Measurements from ENCODE around the gene TRIM7.
"Not testable (repeated sequence)": the region's sequence is repeated elsewhere in the genome, so short reads cannot be mapped to it uniquely, and the experiment has no call there.

The TRIM7 gene

DNA sequence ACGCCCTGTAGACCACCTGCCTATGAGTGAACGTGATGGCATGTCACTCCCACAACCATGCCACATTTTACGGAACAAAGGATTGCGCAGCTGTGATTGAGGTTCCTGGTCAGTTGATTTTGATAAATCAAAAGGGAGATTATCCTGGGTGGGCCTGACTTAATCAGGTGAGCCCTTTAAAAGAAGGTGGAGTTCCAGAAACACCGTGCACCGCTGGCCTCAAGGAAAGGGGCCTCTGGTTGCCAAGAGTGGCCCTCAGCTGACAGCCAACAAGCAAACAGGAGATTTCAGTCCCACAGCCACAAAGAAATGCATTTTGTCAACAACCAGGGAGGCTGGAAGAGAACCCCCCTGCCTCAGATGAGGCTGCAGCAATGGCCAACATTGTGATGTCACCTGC is 19.0 kb downstream of the TRIM7 start:
- no peak overlapping the region for H3K4me3 ChIP-seq (ENCODE audit: insufficient read depth, low read depth, low read length, poor library complexity, severe bottlenecking)
- H3K27me3 ChIP-seq (replicated peaks; ENCODE audit: control insufficient read depth, insufficient read depth, low read length, poor library complexity, severe bottlenecking) = no peaks in the 10 kb centered on the region
- no peak for DNase-seq
- H3K4me1 ChIP-seq (ENCODE audit: control insufficient read depth, insufficient read depth, low read length, poor library complexity, severe bottlenecking) = peaks cover 4% of the 10 kb centered on the region
- no peaks in the 10 kb centered on the region for H3K9me3 ChIP-seq (ENCODE audit: control insufficient read depth, low read length)
- H3K27ac ChIP-seq (ENCODE audit: insufficient read depth, low read length, poor library complexity, severe bottlenecking) = no peak overlapping the region
- H3K36me3 ChIP-seq (ENCODE audit: control insufficient read depth, insufficient read depth, low read length) = no peaks in the 10 kb centered on the region

DNA sequence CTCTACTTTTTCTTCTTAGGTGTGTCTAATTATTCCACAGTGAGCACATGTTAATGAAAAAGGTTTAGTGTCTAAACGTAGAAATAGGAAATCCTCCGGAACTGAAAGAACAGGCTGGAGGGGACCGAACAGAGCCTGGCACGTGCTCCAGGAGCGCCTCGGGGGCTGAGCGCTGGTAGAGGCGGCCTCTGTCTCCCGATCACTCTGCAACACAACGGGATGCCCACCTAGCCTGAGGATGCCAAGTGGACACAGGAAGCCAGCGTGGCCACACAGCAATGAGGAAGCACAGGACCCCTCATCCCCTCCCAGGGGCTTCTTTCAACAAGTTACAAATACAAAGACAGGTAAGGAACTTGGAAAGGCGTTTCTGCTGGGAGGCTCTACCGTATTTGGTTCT is 19.4 kb downstream of the TRIM7 start:
- Histone ChIP-seq H3K4me1 (ENCODE audit: control insufficient read depth, insufficient read depth, low read length, poor library complexity, severe bottlenecking) (peaks cover 3% of the 10 kb centered on the region), H3K27me3 (replicated peaks; ENCODE audit: control insufficient read depth, insufficient read depth, low read length, poor library complexity, severe bottlenecking) (no peaks in the 10 kb centered on the region), H3K36me3 (ENCODE audit: control insufficient read depth, insufficient read depth, low read length) (no peaks in the 10 kb centered on the region), H3K27ac (ENCODE audit: insufficient read depth, low read length, poor library complexity, severe bottlenecking) (no peak overlapping the region), H3K9me3 (ENCODE audit: control insufficient read depth, low read length) (no peaks in the 10 kb centered on the region), H3K4me3 (ENCODE audit: insufficient read depth, low read depth, low read length, poor library complexity, severe bottlenecking) (no peak overlapping the region)
- DNase-seq = no peak

DNA sequence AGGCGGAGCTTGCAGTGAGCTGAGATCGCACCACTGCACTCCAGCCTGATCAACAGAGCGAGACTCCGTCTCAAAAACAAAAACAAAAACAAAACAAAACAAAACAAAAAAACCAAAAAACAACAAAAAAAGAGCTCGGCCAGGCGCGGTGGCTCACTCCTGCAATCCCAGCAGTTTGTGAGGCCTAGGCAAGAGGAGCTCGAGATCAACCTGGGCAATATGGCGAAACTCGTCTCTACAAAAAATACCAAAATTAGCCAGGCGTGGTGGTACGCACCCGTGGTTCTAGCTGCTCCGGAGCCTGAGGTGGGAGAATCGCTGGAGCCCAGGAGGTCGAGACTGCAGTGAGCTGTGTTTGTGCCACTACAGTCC is 20.2 kb downstream of the TRIM7 start:
- DNase-seq = no peak
- peaks cover 3% of the 10 kb centered on the region for H3K4me1 ChIP-seq (ENCODE audit: control insufficient read depth, insufficient read depth, low read length, poor library complexity, severe bottlenecking)
- no peak overlapping the region for H3K27ac ChIP-seq (ENCODE audit: insufficient read depth, low read length, poor library complexity, severe bottlenecking)
- H3K9me3 ChIP-seq (ENCODE audit: control insufficient read depth, low read length) = no peaks in the 10 kb centered on the region
- H3K36me3 ChIP-seq (ENCODE audit: control insufficient read depth, insufficient read depth, low read length) = no peaks in the 10 kb centered on the region
- H3K4me3 ChIP-seq (ENCODE audit: insufficient read depth, low read depth, low read length, poor library complexity, severe bottlenecking) = no peak overlapping the region
- H3K27me3 ChIP-seq (replicated peaks; ENCODE audit: control insufficient read depth, insufficient read depth, low read length, poor library complexity, severe bottlenecking) = no peaks in the 10 kb centered on the region

DNA sequence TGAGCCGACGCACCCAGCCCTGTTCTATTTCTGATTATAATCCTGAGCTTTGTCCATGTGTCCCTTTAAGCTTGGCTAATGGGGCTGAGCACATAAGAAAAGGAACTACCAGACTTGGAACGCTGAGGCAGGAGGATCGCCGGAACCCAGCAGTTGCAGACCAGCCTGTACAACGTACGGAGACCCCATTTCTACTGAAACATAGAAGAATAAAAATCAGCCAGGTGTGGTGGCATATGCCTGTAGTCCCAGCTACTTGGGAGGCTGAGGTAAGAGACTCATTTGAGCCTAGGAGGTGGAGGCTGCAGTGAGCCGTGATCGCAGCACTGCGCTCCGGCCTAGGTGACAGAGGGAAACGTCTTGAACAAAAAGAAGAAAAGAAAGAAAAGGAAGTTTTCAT is 22.3 kb downstream of the TRIM7 start:
- Histone ChIP-seq H3K36me3 (ENCODE audit: control insufficient read depth, insufficient read depth, low read length) (no peaks in the 10 kb centered on the region), H3K27me3 (replicated peaks; ENCODE audit: control insufficient read depth, insufficient read depth, low read length, poor library complexity, severe bottlenecking) (no peaks in the 10 kb centered on the region), H3K27ac (ENCODE audit: insufficient read depth, low read length, poor library complexity, severe bottlenecking) (no peak overlapping the region), H3K4me1 (ENCODE audit: control insufficient read depth, insufficient read depth, low read length, poor library complexity, severe bottlenecking) (peaks cover 3% of the 10 kb centered on the region), H3K9me3 (ENCODE audit: control insufficient read depth, low read length) (no peaks in the 10 kb centered on the region), H3K4me3 (ENCODE audit: insufficient read depth, low read depth, low read length, poor library complexity, severe bottlenecking) (no peak overlapping the region)
- DNase-seq = no peak

DNA sequence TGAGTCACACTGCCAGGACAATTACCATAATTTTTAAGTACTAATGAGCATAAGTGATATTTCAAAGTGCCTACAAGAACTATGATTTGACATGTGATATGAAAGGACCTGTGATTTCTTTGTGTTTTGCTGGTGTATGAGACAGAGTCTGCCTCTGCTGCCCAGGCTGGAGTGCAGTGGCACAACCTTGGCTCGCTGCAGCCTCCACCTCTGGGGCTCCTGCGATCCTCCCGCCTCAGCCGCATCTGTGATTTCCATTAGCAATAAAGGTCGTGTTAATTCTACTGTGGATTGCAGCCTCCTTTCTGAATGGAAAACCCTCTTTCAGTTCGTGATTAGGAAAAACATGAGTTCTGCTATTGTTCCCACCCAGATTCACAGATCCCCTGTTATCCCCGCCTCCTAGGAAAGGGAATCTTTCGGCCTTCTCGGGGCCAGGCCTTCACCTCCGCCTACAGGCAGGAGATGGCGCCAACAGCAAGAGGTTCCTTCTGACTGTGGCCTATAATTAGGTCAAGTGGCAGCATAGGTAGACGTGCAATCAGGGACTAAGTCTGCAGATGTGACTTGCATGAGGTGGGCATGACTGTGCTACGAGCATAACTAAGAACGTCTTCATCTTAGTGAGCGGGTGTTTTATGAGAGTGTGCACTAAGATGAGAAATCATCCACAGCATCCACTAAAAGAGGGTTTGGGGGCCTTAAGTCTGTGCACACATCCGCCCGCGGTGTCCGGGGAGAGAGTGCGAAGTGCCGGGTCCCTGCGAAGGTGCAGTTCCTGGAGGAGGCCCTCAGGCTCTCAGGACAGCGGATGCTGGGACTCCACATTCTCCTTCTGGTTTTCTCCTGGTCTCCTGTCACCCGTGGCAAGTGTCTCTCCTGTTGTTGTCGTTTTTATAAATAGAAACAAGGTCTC is 23.1 kb downstream of the TRIM7 start:
- H3K4me3 ChIP-seq (ENCODE audit: insufficient read depth, low read depth, low read length, poor library complexity, severe bottlenecking) = no peak overlapping the region
- no peaks in the 10 kb centered on the region for H3K36me3 ChIP-seq (ENCODE audit: control insufficient read depth, insufficient read depth, low read length)
- peaks cover 3% of the 10 kb centered on the region for H3K4me1 ChIP-seq (ENCODE audit: control insufficient read depth, insufficient read depth, low read length, poor library complexity, severe bottlenecking)
- no peak overlapping the region for H3K27ac ChIP-seq (ENCODE audit: insufficient read depth, low read length, poor library complexity, severe bottlenecking)
- H3K27me3 ChIP-seq (replicated peaks; ENCODE audit: control insufficient read depth, insufficient read depth, low read length, poor library complexity, severe bottlenecking) = no peaks in the 10 kb centered on the region
- no peaks in the 10 kb centered on the region for H3K9me3 ChIP-seq (ENCODE audit: control insufficient read depth, low read length)
- peak; percentile 45 to 63 (median 55) for DNase-seq

DNA sequence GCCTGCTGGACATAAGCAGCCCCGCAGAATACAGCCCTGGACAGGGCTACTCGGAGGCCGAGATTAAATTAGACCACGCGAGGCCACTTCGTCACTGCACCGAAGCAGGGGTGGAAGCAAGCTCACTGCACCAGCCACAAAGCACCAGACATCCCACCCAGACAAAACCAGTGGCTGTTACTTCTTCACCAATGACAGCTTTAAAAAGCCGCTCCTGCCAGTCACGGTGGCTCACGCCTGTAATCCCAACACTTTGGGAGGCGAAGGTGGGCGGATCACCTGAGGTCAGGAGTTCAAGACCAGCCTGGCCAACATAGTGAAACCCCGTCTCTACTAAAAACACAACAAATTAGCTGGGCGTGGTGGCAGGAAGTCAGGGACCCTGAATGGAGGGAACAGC is 27.4 kb downstream of the TRIM7 start:
- H3K36me3 ChIP-seq (ENCODE audit: control insufficient read depth, insufficient read depth, low read length); H3K4me1 ChIP-seq (ENCODE audit: control insufficient read depth, insufficient read depth, low read length, poor library complexity, severe bottlenecking); H3K9me3 ChIP-seq (ENCODE audit: control insufficient read depth, low read length); H3K4me3 ChIP-seq (ENCODE audit: insufficient read depth, low read depth, low read length, poor library complexity, severe bottlenecking); H3K27ac ChIP-seq (ENCODE audit: insufficient read depth, low read length, poor library complexity, severe bottlenecking); DNase-seq: not testable (repeated sequence)
- H3K27me3 ChIP-seq (replicated peaks; ENCODE audit: control insufficient read depth, insufficient read depth, low read length, poor library complexity, severe bottlenecking) = peaks cover 14% of the 10 kb centered on the region

DNA sequence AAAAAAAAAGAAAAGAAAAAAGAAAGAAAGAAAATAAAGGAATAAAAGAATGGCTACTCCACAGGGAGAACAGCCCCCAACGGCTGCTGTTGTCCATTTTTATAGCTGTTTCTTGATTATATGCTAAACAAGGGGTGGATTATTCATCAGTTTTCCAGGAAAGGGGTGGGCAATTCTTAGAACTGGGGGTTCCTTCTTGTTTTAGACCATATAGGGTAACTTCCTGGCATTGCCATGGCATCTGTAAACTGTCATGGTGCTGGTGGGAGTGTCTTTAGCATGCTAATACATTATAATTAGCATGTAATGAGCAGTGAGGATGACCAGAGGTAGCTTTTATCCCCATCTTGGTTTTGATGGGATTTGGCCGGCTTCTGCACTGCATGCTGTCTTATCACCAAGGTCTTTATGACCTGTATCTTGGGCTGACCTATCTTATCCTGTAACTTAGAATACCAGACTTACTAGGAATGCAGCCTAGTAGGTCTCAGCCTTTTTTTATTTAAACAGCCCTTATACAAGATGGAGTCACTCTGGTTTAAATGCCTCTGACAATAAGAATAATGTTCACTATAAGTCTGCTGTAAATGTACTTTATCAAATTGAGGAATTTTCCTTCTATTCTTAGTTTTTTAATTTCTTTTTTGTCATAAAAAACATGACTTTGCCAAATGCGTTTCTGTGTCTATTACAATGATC is 28.6 kb downstream of the TRIM7 start:
- no peak overlapping the region for H3K4me3 ChIP-seq (ENCODE audit: insufficient read depth, low read depth, low read length, poor library complexity, severe bottlenecking)
- H3K4me1 ChIP-seq (ENCODE audit: control insufficient read depth, insufficient read depth, low read length, poor library complexity, severe bottlenecking) = peaks cover 5% of the 10 kb centered on the region
- DNase-seq = no peak
- no peak overlapping the region for H3K27ac ChIP-seq (ENCODE audit: insufficient read depth, low read length, poor library complexity, severe bottlenecking)
- H3K36me3 ChIP-seq (ENCODE audit: control insufficient read depth, insufficient read depth, low read length) = no peaks in the 10 kb centered on the region
- H3K9me3 ChIP-seq (ENCODE audit: control insufficient read depth, low read length) = no peaks in the 10 kb centered on the region
- H3K27me3 ChIP-seq (replicated peaks; ENCODE audit: control insufficient read depth, insufficient read depth, low read length, poor library complexity, severe bottlenecking) = peaks cover 23% of the 10 kb centered on the region

DNA sequence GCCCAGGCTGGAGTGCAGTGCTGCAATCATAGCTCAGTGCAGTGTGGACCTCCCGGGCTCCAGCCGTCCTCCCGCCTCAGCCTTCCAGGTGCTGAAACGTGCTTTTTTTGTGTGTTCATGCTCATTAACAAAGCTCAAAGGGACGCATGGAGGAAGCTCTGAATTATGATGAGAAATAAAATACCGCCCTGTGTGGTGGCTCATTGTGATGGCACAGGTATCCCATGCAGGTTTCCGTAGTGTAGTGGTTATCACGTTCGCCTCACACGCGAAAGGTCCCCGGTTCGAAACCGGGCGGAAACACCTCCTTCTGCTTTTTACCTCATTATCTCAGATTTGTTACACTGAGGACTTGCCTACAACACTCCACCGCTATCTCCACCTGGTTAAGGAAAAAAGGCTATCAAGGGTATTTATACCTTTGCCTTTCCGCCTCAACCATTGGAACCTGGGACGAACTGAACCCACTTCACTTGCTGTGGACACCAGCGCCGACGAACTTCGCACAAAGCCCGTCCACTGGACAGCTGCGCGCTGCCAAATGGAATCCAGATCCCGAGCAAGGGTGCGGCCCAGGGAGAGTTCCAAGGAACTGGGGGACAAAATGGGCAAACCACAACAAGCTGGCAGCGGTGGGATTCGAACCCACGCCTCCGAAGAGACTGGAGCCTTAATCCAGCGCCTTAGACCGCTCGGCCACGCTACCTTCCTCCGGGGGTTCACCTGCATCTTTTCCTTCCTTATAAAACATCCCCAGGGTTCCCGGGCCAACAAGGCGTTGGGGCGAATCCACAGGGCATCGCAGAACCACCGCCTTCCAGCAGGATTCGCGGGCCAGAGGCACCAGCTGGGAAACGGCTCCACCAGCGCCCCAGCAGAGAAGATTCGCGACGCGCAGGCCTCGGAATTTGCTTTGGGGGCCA is 31.3 kb downstream of the TRIM7 start:
- Histone ChIP-seq H3K27ac (ENCODE audit: insufficient read depth, low read length, poor library complexity, severe bottlenecking) (no peak overlapping the region), H3K36me3 (ENCODE audit: control insufficient read depth, insufficient read depth, low read length) (no peaks in the 10 kb centered on the region), H3K9me3 (ENCODE audit: control insufficient read depth, low read length) (no peaks in the 10 kb centered on the region), H3K4me3 (ENCODE audit: insufficient read depth, low read depth, low read length, poor library complexity, severe bottlenecking) (no peak overlapping the region), H3K4me1 (ENCODE audit: control insufficient read depth, insufficient read depth, low read length, poor library complexity, severe bottlenecking) (peaks cover 5% of the 10 kb centered on the region), H3K27me3 (replicated peaks; ENCODE audit: control insufficient read depth, insufficient read depth, low read length, poor library complexity, severe bottlenecking) (peaks cover 43% of the 10 kb centered on the region)
- no peak for DNase-seq

DNA sequence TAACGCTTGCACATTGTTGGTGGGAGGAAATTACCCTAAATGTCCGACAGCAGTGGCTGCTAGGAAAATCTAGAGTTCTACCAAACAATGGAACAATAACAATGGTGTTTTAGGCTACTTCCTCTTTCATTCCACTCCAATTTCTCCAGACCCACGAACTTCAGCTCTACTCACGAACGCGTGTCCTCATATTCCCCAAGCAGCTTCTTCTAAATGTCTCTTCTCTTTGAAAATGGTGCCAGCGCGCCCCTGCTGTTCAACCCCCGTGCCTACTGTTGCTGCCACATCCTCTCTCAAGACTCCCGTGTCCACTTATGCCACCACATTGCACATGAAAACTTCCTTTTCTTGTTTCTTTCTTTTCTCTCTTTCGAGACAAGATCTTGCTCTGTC is 32.0 kb downstream of the TRIM7 start:
- H3K27ac ChIP-seq (ENCODE audit: insufficient read depth, low read length, poor library complexity, severe bottlenecking) = no peak overlapping the region
- no peaks in the 10 kb centered on the region for H3K36me3 ChIP-seq (ENCODE audit: control insufficient read depth, insufficient read depth, low read length)
- H3K4me3 ChIP-seq (ENCODE audit: insufficient read depth, low read depth, low read length, poor library complexity, severe bottlenecking) = no peak overlapping the region
- H3K9me3 ChIP-seq (ENCODE audit: control insufficient read depth, low read length) = no peaks in the 10 kb centered on the region
- peaks cover 5% of the 10 kb centered on the region for H3K4me1 ChIP-seq (ENCODE audit: control insufficient read depth, insufficient read depth, low read length, poor library complexity, severe bottlenecking)
- peaks cover 50% of the 10 kb centered on the region for H3K27me3 ChIP-seq (replicated peaks; ENCODE audit: control insufficient read depth, insufficient read depth, low read length, poor library complexity, severe bottlenecking)
- no peak for DNase-seq
